ENCODE measurements around the gene RAC3. TPM values are rescaled to one million over a fixed set of nuclear protein-coding genes. Genes with fewer than 3 reads are reported as not detected.

Gene RAC3
- total and polyA plus RNA-seq, 3 donors from 2014 or later: 42.3 to 102 (median 74.3) TPM

- H3K4me1 ChIP-seq: peaks cover 10% of the 10 kb centered on the region
- no peak for DNase-seq
- no peaks in the 10 kb centered on the region for H3K27me3 ChIP-seq
- no peaks in the 10 kb centered on the region for H3K9me3 ChIP-seq
- H3K27ac ChIP-seq: no peak overlapping the region
- H3K4me3 ChIP-seq: no peak overlapping the region
- intact Hi-C loops (cut with DNase I; ENCODE audit: low total_unique reads): no loop called here
- WGBS, 2 donors: 92% methylated on average over 19 of the region's 19 CpGs; no CpG with 5 or more reads in 1 of the 2 donors
- no peak for TF ChIP-seq POLR2A (IDR thresholded peaks at IDR 0.05)
- TF ChIP-seq CTCF (IDR thresholded peaks at IDR 0.05): no peak
- no peaks in the 10 kb centered on the region for H3K36me3 ChIP-seq (ENCODE audit: low read depth, missing control alignments)
Observed at GRCh38 chr17:82082456-82082855, 51.0 kb downstream of the RAC3 start.

DNA sequence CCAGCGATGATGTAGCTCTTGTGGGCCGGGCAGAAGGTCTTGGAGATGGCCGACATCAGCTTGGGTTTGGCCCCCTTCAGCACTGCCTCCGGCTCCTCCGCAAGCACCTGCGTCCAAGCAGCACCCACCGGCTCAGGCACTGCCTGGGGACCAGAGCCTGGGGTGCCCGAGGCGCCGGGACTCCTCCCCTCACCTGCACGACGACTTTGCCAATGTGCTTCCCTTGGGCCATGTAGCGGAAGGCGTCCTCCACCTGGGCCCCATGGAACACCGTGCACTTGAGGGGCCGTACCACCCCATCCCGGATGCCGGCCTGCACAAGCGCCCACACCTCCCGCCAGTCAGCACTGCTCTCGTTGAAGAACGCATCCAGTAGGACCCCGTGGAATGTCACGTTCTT, 51.5 kb downstream of the RAC3 start:
- no peak for DNase-seq
- intact Hi-C loops (cut with DNase I; ENCODE audit: low total_unique reads): no loop called here
- no peak for TF ChIP-seq CTCF (IDR thresholded peaks at IDR 0.05)
- Histone ChIP-seq H3K27ac (no peak overlapping the region), H3K9me3 (no peaks in the 10 kb centered on the region), H3K27me3 (no peaks in the 10 kb centered on the region), H3K4me1 (peaks cover 4% of the 10 kb centered on the region), H3K36me3 (ENCODE audit: low read depth, missing control alignments) (no peaks in the 10 kb centered on the region), H3K4me3 (no peak overlapping the region)
- WGBS, 2 donors: 92 to 100% methylated on average over 1 to 24 of the region's 24 CpGs

Other genes with a start within 250 kb of the RAC3 start
- 1 to 10 TPM; 1.3 to 1.5 TPM for gene GCGR, start 227.5 kb upstream of the RAC3 start, total RNA-seq
- gene GCGR, start 227.5 kb upstream of the RAC3 start, polyA plus RNA-seq (ENCODE audit: insufficient read depth, low read depth, low replicate concordance): 0.88 TPM
- 100 to 1,000 TPM; 160 to 181 TPM for gene MCRIP1, start 198.4 kb upstream of the RAC3 start, total RNA-seq
- 206 TPM for gene MCRIP1, start 198.4 kb upstream of the RAC3 start, polyA plus RNA-seq (ENCODE audit: insufficient read depth, low read depth, low replicate concordance)
- gene PPP1R27, start 196.6 kb upstream of the RAC3 start, total RNA-seq: 1 to 10 TPM; 1.6 to 1.9 TPM
- gene PPP1R27, start 196.6 kb upstream of the RAC3 start, polyA plus RNA-seq (ENCODE audit: insufficient read depth, low read depth, low replicate concordance): 7.5 TPM
- gene P4HB, start 171.1 kb upstream of the RAC3 start, total RNA-seq: 100 to 1,000 TPM; 205 to 230 TPM
- gene P4HB, start 171.1 kb upstream of the RAC3 start, polyA plus RNA-seq (ENCODE audit: insufficient read depth, low read depth, low replicate concordance): 213 TPM
- gene ARHGDIA, start 160.3 kb upstream of the RAC3 start, total RNA-seq: 100 to 1,000 TPM; 135 to 161 TPM
- 201 TPM for gene ARHGDIA, start 160.3 kb upstream of the RAC3 start, polyA plus RNA-seq (ENCODE audit: insufficient read depth, low read depth, low replicate concordance)
- gene ALYREF, start 140.1 kb upstream of the RAC3 start, total RNA-seq: 100 to 1,000 TPM; 114 to 124 TPM
- gene ALYREF, start 140.1 kb upstream of the RAC3 start, polyA plus RNA-seq (ENCODE audit: insufficient read depth, low read depth, low replicate concordance): 140 TPM
- 100 to 1,000 TPM; 191 to 198 TPM for gene ANAPC11, start 140.0 kb upstream of the RAC3 start, total RNA-seq
- 195 TPM for gene ANAPC11, start 140.0 kb upstream of the RAC3 start, polyA plus RNA-seq (ENCODE audit: insufficient read depth, low read depth, low replicate concordance)
- gene NPB, start 129.4 kb upstream of the RAC3 start, total RNA-seq: 10 to 100 TPM; 22.7 to 27.3 TPM
- gene NPB, start 129.4 kb upstream of the RAC3 start, polyA plus RNA-seq (ENCODE audit: insufficient read depth, low read depth, low replicate concordance): 1.8 TPM
- 100 to 1,000 TPM; 171 to 438 TPM for gene PCYT2, start 120.3 kb upstream of the RAC3 start, total RNA-seq
- gene PCYT2, start 120.3 kb upstream of the RAC3 start, polyA plus RNA-seq (ENCODE audit: insufficient read depth, low read depth, low replicate concordance): 488 TPM
- gene SIRT7, start 113.5 kb upstream of the RAC3 start, total RNA-seq: 10 to 100 TPM; 48.4 to 59.3 TPM
- 34.1 TPM for gene SIRT7, start 113.5 kb upstream of the RAC3 start, polyA plus RNA-seq (ENCODE audit: insufficient read depth, low read depth, low replicate concordance)
- gene MAFG, start 103.9 kb upstream of the RAC3 start, total RNA-seq: 10 to 100 TPM; 31.7 to 36.9 TPM
- gene MAFG, start 103.9 kb upstream of the RAC3 start, polyA plus RNA-seq (ENCODE audit: insufficient read depth, low read depth, low replicate concordance): 21.8 TPM
- 10 to 100 TPM; 13.8 to 19.2 TPM for gene PYCR1, start 94.4 kb upstream of the RAC3 start, total RNA-seq
- 28.9 TPM for gene PYCR1, start 94.4 kb upstream of the RAC3 start, polyA plus RNA-seq (ENCODE audit: insufficient read depth, low read depth, low replicate concordance)
- under 1 TPM; 0.16 to 0.25 TPM for gene MYADML2, start 84.4 kb upstream of the RAC3 start, total RNA-seq
- 0.57 TPM for gene MYADML2, start 84.4 kb upstream of the RAC3 start, polyA plus RNA-seq (ENCODE audit: insufficient read depth, low read depth, low replicate concordance)
- gene NOTUM, start 70.5 kb upstream of the RAC3 start, total RNA-seq: 10 to 100 TPM in 1 of 2 donors, 1 to 10 TPM in 1; 9.5 to 13.2 TPM
- 5.1 TPM for gene NOTUM, start 70.5 kb upstream of the RAC3 start, polyA plus RNA-seq (ENCODE audit: insufficient read depth, low read depth, low replicate concordance)
- 10 to 100 TPM; 46.2 to 49.7 TPM for gene ASPSCR1, start 54.0 kb upstream of the RAC3 start, total RNA-seq
- 40.5 TPM for gene ASPSCR1, start 54.0 kb upstream of the RAC3 start, polyA plus RNA-seq (ENCODE audit: insufficient read depth, low read depth, low replicate concordance)
- gene CENPX, start 8.8 kb upstream of the RAC3 start, total RNA-seq: 10 to 100 TPM; 43.5 to 51.8 TPM
- 43.0 TPM for gene CENPX, start 8.8 kb upstream of the RAC3 start, polyA plus RNA-seq (ENCODE audit: insufficient read depth, low read depth, low replicate concordance)
- 10 to 100 TPM; 10.7 to 12.8 TPM for gene LRRC45, start 8.4 kb upstream of the RAC3 start, total RNA-seq
- 5.7 TPM for gene LRRC45, start 8.4 kb upstream of the RAC3 start, polyA plus RNA-seq (ENCODE audit: insufficient read depth, low read depth, low replicate concordance)
- gene DCXR, start 6.0 kb downstream of the RAC3 start, total RNA-seq: 100 to 1,000 TPM; 134 to 188 TPM
- gene DCXR, start 6.0 kb downstream of the RAC3 start, polyA plus RNA-seq (ENCODE audit: insufficient read depth, low read depth, low replicate concordance): 109 TPM
- 100 to 1,000 TPM in 1 of 2 donors, 10 to 100 TPM in 1; 73.3 to 102 TPM for gene RFNG, start 20.1 kb downstream of the RAC3 start, total RNA-seq
- gene RFNG, start 20.1 kb downstream of the RAC3 start, polyA plus RNA-seq (ENCODE audit: insufficient read depth, low read depth, low replicate concordance): 50.5 TPM
- 100 to 1,000 TPM; 170 to 190 TPM for gene GPS1, start 20.2 kb downstream of the RAC3 start, total RNA-seq
- 178 TPM for gene GPS1, start 20.2 kb downstream of the RAC3 start, polyA plus RNA-seq (ENCODE audit: insufficient read depth, low read depth, low replicate concordance)
- gene DUS1L, start 34.1 kb downstream of the RAC3 start, total RNA-seq: 100 to 1,000 TPM; 117 to 132 TPM
- gene DUS1L, start 34.1 kb downstream of the RAC3 start, polyA plus RNA-seq (ENCODE audit: insufficient read depth, low read depth, low replicate concordance): 127 TPM
- gene FASN, start 66.6 kb downstream of the RAC3 start, total RNA-seq: 10 to 100 TPM; 76.2 to 93.0 TPM
- 47.6 TPM for gene FASN, start 66.6 kb downstream of the RAC3 start, polyA plus RNA-seq (ENCODE audit: insufficient read depth, low read depth, low replicate concordance)
- gene CCDC57, start 181.2 kb downstream of the RAC3 start, total RNA-seq: 100 to 1,000 TPM in 1 of 2 donors, 10 to 100 TPM in 1; 71.8 to 111 TPM
- 61.3 TPM for gene CCDC57, start 181.2 kb downstream of the RAC3 start, polyA plus RNA-seq (ENCODE audit: insufficient read depth, low read depth, low replicate concordance)
- gene SLC16A3, start 197.4 kb downstream of the RAC3 start, total RNA-seq: 10 to 100 TPM; 67.7 to 71.4 TPM
- 70.6 TPM for gene SLC16A3, start 197.4 kb downstream of the RAC3 start, polyA plus RNA-seq (ENCODE audit: insufficient read depth, low read depth, low replicate concordance)
- gene CSNK1D, start 242.0 kb downstream of the RAC3 start, total RNA-seq: 100 to 1,000 TPM; 137 to 179 TPM
- 178 TPM for gene CSNK1D, start 242.0 kb downstream of the RAC3 start, polyA plus RNA-seq (ENCODE audit: insufficient read depth, low read depth, low replicate concordance)

Measured in testis (tissue), 3 donors.